H9 (cell line): ENCODE measurements around the gene CD28. TPM values are rescaled to one million over a fixed set of nuclear protein-coding genes. Genes with fewer than 3 reads are reported as not detected.

Experiments used
- DNase-seq: peaks from one replicate; pipeline ENCODE4 v3.0.0-alpha.2; 2017
- H2AFZ ChIP-seq: one replicate; pipeline ENCODE4 v1.6.1; 2013; ENCODE audit warnings: mild to moderate bottlenecking, low read length, control low read depth, moderate library complexity
- H2AK5ac ChIP-seq: 2 replicates; pipeline ENCODE4 v1.6.1; 2013; ENCODE audit warnings: low read length, control low read depth, mixed read lengths; ENCODE audit not compliant: insufficient read length
- H2BK120ac ChIP-seq: one replicate; pipeline ENCODE4 v1.6.1; 2013; ENCODE audit warnings: low read depth, mild to moderate bottlenecking, low read length, control low read depth, inconsistent platforms; ENCODE audit not compliant: poor library complexity, severe bottlenecking
- H2BK12ac ChIP-seq: 2 replicates; pipeline ENCODE4 v1.6.1; 2013; ENCODE audit warnings: low read length, control low read depth, mixed read lengths, low read depth; ENCODE audit not compliant: insufficient read length
- H2BK15ac ChIP-seq: 2 replicates; pipeline ENCODE4 v1.6.1; 2013; ENCODE audit warnings: low read depth, low read length, control low read depth
- H2BK20ac ChIP-seq: one replicate; pipeline ENCODE4 v1.6.1; 2013; ENCODE audit warnings: low read depth, mild to moderate bottlenecking, low read length, control low read depth, inconsistent platforms; ENCODE audit not compliant: poor library complexity, severe bottlenecking
- H2BK5ac ChIP-seq: 2 replicates; pipeline ENCODE4 v1.6.1; 2013; ENCODE audit warnings: low read length, control low read depth, mixed read lengths; ENCODE audit not compliant: insufficient read length
- H3K14ac ChIP-seq: 2 replicates; pipeline ENCODE4 v1.6.1; 2013; ENCODE audit warnings: low read length, control low read depth; ENCODE audit not compliant: insufficient read depth
- H3K18ac ChIP-seq: 2 replicates; pipeline ENCODE4 v1.6.1; 2013; ENCODE audit warnings: low read depth, mild to moderate bottlenecking, mixed read lengths, low read length, control low read depth; ENCODE audit not compliant: insufficient read length
- H3K23ac ChIP-seq: 2 replicates; pipeline ENCODE4 v1.6.1; 2013; ENCODE audit warnings: low read length, control low read depth, mixed read lengths, low read depth; ENCODE audit not compliant: insufficient read length
- H3K23me2 ChIP-seq: 2 replicates; pipeline ENCODE4 v1.6.1; 2013; ENCODE audit warnings: low read depth, mild to moderate bottlenecking, mixed read lengths, low read length, control low read depth; ENCODE audit not compliant: insufficient read length, poor library complexity, severe bottlenecking
- H3K27ac ChIP-seq: 2 replicates; pipeline ENCODE4 v1.5.1; 2013; ENCODE audit warnings: low read length, control low read depth, mixed read lengths, low read depth; ENCODE audit not compliant: insufficient read length
- H3K27me3 ChIP-seq: 2 replicates; pipeline ENCODE4 v1.6.1; 2013; ENCODE audit warnings: low read length, control low read depth, inconsistent platforms; ENCODE audit not compliant: insufficient read depth
- H3K4ac ChIP-seq: 2 replicates; pipeline ENCODE4 v1.6.1; 2013; ENCODE audit warnings: low read depth, mild to moderate bottlenecking, control low read depth, inconsistent platforms, low read length, moderate library complexity
- H3K4me1 ChIP-seq: 2 replicates; pipeline ENCODE4 v1.6.1; 2013; ENCODE audit warnings: low read length, control low read depth, inconsistent platforms; ENCODE audit not compliant: insufficient read depth
- H3K4me2 ChIP-seq: 2 replicates; pipeline ENCODE4 v1.6.1; 2013; ENCODE audit warnings: low read length, control low read depth, mixed read lengths; ENCODE audit not compliant: insufficient read length, insufficient read depth
- H3K56ac ChIP-seq: 2 replicates; pipeline ENCODE4 v1.6.1; 2013; ENCODE audit warnings: low read depth, mild to moderate bottlenecking, mixed read lengths, low read length, control low read depth; ENCODE audit not compliant: insufficient read length
- H3K79me1 ChIP-seq: 2 replicates; pipeline ENCODE4 v1.6.1; 2013; ENCODE audit warnings: low read depth, mild to moderate bottlenecking, moderate library complexity, low read length, control low read depth, inconsistent platforms; ENCODE audit not compliant: insufficient read depth, poor library complexity, severe bottlenecking
- H3K79me2 ChIP-seq: 2 replicates; pipeline ENCODE4 v1.6.1; 2013; ENCODE audit warnings: low read length, control low read depth, inconsistent platforms; ENCODE audit not compliant: insufficient read depth
- H3K9ac ChIP-seq: 2 replicates; pipeline ENCODE4 v1.6.1; 2013; ENCODE audit warnings: low read length, control low read depth, mixed read lengths; ENCODE audit not compliant: insufficient read length; ENCODE audit errors: extremely low read depth
- H3K9me3 ChIP-seq: one replicate; pipeline ENCODE4 v1.6.1; 2013; ENCODE audit warnings: low read depth, low read length, inconsistent platforms; ENCODE audit not compliant: control insufficient read depth
- H3T11ph ChIP-seq: one replicate; pipeline ENCODE4 v1.6.1; 2013; ENCODE audit warnings: mild to moderate bottlenecking, low read length, control low read depth, inconsistent platforms
- H4K20me1 ChIP-seq: one replicate; pipeline ENCODE4 v1.6.1; 2013; ENCODE audit not compliant: control insufficient read depth, insufficient read length, insufficient read depth
- H4K5ac ChIP-seq: 2 replicates; pipeline ENCODE4 v1.6.1; 2013; ENCODE audit warnings: low read depth, mild to moderate bottlenecking, mixed read lengths, low read length, control low read depth; ENCODE audit not compliant: insufficient read length
- H4K8ac ChIP-seq: replicated peaks from 2 replicates; pipeline ENCODE4 v1.6.1; 2013; ENCODE audit warnings: low read length, control low read depth, mixed read lengths, low read depth; ENCODE audit not compliant: insufficient read length
- H4K91ac ChIP-seq: 2 replicates; pipeline ENCODE4 v1.6.1; 2013; ENCODE audit warnings: low read depth, mild to moderate bottlenecking, moderate library complexity, mixed read lengths, low read length, control low read depth; ENCODE audit not compliant: insufficient read length
- H3K27ac Mint-ChIP-seq, 3 experiments: 2 replicates in 2 of 3; 3 replicates in 1 of 3; pipeline ENCODE4 v1.8.0; 2020 to 2021; ENCODE audit warnings: mixed read lengths in 3 of 3, mild to moderate bottlenecking in 1 of 3, moderate library complexity in 1 of 3
- H3K27me3 Mint-ChIP-seq: 2 replicates; pipeline ENCODE4 v1.8.0; 2021; ENCODE audit warnings: low read depth, mild to moderate bottlenecking, moderate library complexity, mixed read lengths
- H3K36me3 Mint-ChIP-seq, 3 experiments: 2 replicates in 2 of 3; 3 replicates in 1 of 3; pipeline ENCODE4 v1.8.0; 2020 to 2021; ENCODE audit warnings: low read depth in 3 of 3, mixed read lengths in 3 of 3; ENCODE audit not compliant: insufficient read depth in 1 of 3
- H3K4me1 Mint-ChIP-seq, 2 experiments: 2 replicates each; pipeline ENCODE4 v1.8.0; 2020; ENCODE audit warnings: mixed read lengths in 2 of 2
- H3K4me3 Mint-ChIP-seq, 2 experiments: 2 replicates in 1 of 2; 3 replicates in 1 of 2; pipeline ENCODE4 v1.8.0; 2020 to 2021; ENCODE audit warnings: mild to moderate bottlenecking in 2 of 2, mixed read lengths in 2 of 2, moderate library complexity in 1 of 2
- H3K9me3 Mint-ChIP-seq, 2 experiments: 2 replicates in 1 of 2; 3 replicates in 1 of 2; pipeline ENCODE4 v1.8.0; 2020; ENCODE audit warnings: mild to moderate bottlenecking in 2 of 2, mixed read lengths in 2 of 2, moderate library complexity in 1 of 2
- CTCF ChIP-seq: fragments of 200-600 bp; sonication (generic); conservative IDR thresholded peaks from 3 replicates; pipeline ENCODE4 v1.8.0; 2021; ENCODE audit warnings: antibody characterized with exemption, mild to moderate bottlenecking
- total RNA-seq: library from RNA; stranded (reverse); gene quantifications from 2 replicates; pipeline ENCODE4 v1.2.1, GENCODE V29; 2021

CD28 gene
- total RNA-seq, 1 experiment from 2014 or later: not detected

GRCh38 chr2:203780231-203780630, 73.8 kb downstream of the CD28 start:
- no peaks in the 10 kb centered on the region for H3K9me3 ChIP-seq
- DNase-seq: no peak
- TF ChIP-seq CTCF: no peak
- no peak overlapping the region for H3K18ac ChIP-seq
- no peak overlapping the region for H4K91ac ChIP-seq
- H4K20me1 ChIP-seq: no peaks in the 10 kb centered on the region
- no peaks in the 10 kb centered on the region; the same call in 1 of the 2 replicates for H3K27me3 Mint-ChIP-seq
- H4K8ac ChIP-seq: no peak overlapping the region
- no peak overlapping the region for H2BK12ac ChIP-seq
- peaks cover 0 to 4% (median 2%) of the 10 kb centered on the region in 3 experiments; a peak in 2 of 7 replicates for H3K36me3 Mint-ChIP-seq
- peaks cover 2 to 5% of the 10 kb centered on the region in 2 experiments; a peak in 1 of 5 replicates for H3K9me3 Mint-ChIP-seq
- H3K4me1 ChIP-seq: no peaks in the 10 kb centered on the region
- H3K27me3 ChIP-seq: no peaks in the 10 kb centered on the region
- H3K79me2 ChIP-seq: no peaks in the 10 kb centered on the region
- no peak overlapping the region for H3K14ac ChIP-seq
- H3K27ac ChIP-seq: no peak overlapping the region
- H3K4me3 Mint-ChIP-seq: no peak overlapping the region
- no peak overlapping the region for H3K56ac ChIP-seq
- H3K9ac ChIP-seq: no peak overlapping the region
- H2BK15ac ChIP-seq: no peak overlapping the region
- H3K23ac ChIP-seq: no peak overlapping the region
- H3K27ac Mint-ChIP-seq: no peak overlapping the region
- no peak overlapping the region for H2BK20ac ChIP-seq
- no peak overlapping the region for H3K4me2 ChIP-seq
- no peak overlapping the region for H2AFZ ChIP-seq
- no peak overlapping the region for H2AK5ac ChIP-seq
- H4K5ac ChIP-seq: no peak overlapping the region
- no peak overlapping the region for H3K4ac ChIP-seq
- no peaks in the 10 kb centered on the region for H3K79me1 ChIP-seq
- H3T11ph ChIP-seq: no peak overlapping the region
- H3K23me2 ChIP-seq: no peaks in the 10 kb centered on the region
- H2BK120ac ChIP-seq: no peak overlapping the region
- no peak overlapping the region for H2BK5ac ChIP-seq
- peaks cover 0 to 2% of the 10 kb centered on the region in 2 experiments; a peak in 2 of 4 replicates for H3K4me1 Mint-ChIP-seq
